HepG2 (cell line): ENCODE data around the gene ADAM15. TPM values are rescaled to one million over a fixed set of nuclear protein-coding genes. Genes with fewer than 3 reads are reported as not detected.

Experiments
- BCL6 ChIP-seq: IDR thresholded peaks from 2 replicates; pipeline ENCODE4 v1.6.1; 2016; ENCODE audit warnings: missing genetic modification reagents, missing compliant biosample characterization
- GTF3A ChIP-seq: sonication (generic); formaldehyde crosslinking; conservative IDR thresholded peaks from 2 replicates; pipeline ENCODE4 v1.4.0; 2020; ENCODE audit warnings: mild to moderate bottlenecking, missing genetic modification reagents
- HOXA3 ChIP-seq: sonication (generic); formaldehyde crosslinking; IDR thresholded peaks from 2 replicates; pipeline ENCODE4 v1.5.0; 2020; ENCODE audit warnings: missing genetic modification reagents
- HOXD1 ChIP-seq: sonication (generic); formaldehyde crosslinking; IDR thresholded peaks from 2 replicates; pipeline ENCODE4 v1.5.0; 2020; ENCODE audit warnings: missing genetic modification reagents
- PAWR ChIP-seq: sonication (generic); formaldehyde crosslinking; IDR thresholded peaks from 2 replicates; pipeline ENCODE4 v1.4.0; 2020; ENCODE audit warnings: missing genetic modification reagents, mild to moderate bottlenecking, borderline replicate concordance
- SAP130 ChIP-seq: IDR thresholded peaks from 2 replicates; pipeline ENCODE4 v1.6.1; 2016; ENCODE audit warnings: low read depth
- SMAD1 ChIP-seq: sonication (generic); formaldehyde crosslinking; IDR thresholded peaks from 2 replicates; pipeline ENCODE4 v1.4.0; 2020; ENCODE audit warnings: missing genetic modification reagents, low read depth, mild to moderate bottlenecking, borderline replicate concordance
- SMC3 ChIP-seq: IDR thresholded peaks from 2 replicates; pipeline ENCODE4 v1.6.1; 2011; ENCODE audit warnings: low read length, improper control_type of control experiment
- SOX5 ChIP-seq: IDR thresholded peaks from 2 replicates; pipeline ENCODE4 v1.6.1; 2016; ENCODE audit warnings: borderline replicate concordance
- YY1 ChIP-seq: IDR thresholded peaks from 2 replicates; pipeline ENCODE4 v1.6.1; 2011; ENCODE audit warnings: low read length, low read depth, moderate library complexity, mild to moderate bottlenecking; ENCODE audit not compliant: insufficient read depth, insufficient replicate concordance
- ZNF121 ChIP-seq: sonication (generic); formaldehyde crosslinking; IDR thresholded peaks from 2 replicates; pipeline ENCODE4 v1.5.0; 2020; ENCODE audit warnings: mild to moderate bottlenecking, missing genetic modification reagents
- ZNF136 ChIP-seq: sonication (generic); formaldehyde crosslinking; IDR thresholded peaks from 2 replicates; pipeline ENCODE4 v1.8.1; 2022; ENCODE audit warnings: low read depth, mild to moderate bottlenecking, moderate library complexity, missing genetic modification reagents
- ZNF34 ChIP-seq: sonication (generic); formaldehyde crosslinking; IDR thresholded peaks from 2 replicates; pipeline ENCODE4 v1.4.0; 2020; ENCODE audit warnings: mild to moderate bottlenecking, missing genetic modification reagents, borderline replicate concordance
- polyA plus RNA-seq, 8 experiments: library from polyadenylated mRNA; depleted of rRNA in 3 of 8; stranded (reverse) in 7 of 8; unstranded in 1 of 8; fragments of >200 nt; fragmentation: Illumina TruSeq in 4 of 8; extraction: Trizol in 4 of 8; gene quantifications; 2 replicates each; pipeline versions ENCODE4 v1.2.1 to v1.2.3, GENCODE V29; 2011 to 2016; ENCODE audit warnings: low read depth in 4 of 8, missing spikeins in 1 of 8, mixed read lengths in 1 of 8; ENCODE audit not compliant: insufficient read depth in 1 of 8
- total RNA-seq, 5 experiments: library from RNA; depleted of rRNA; stranded (reverse); fragments of >200 nt; fragmentation: Illumina TruSeq; extraction: Trizol; gene quantifications; 2 replicates each; pipeline ENCODE4 v1.2.3, GENCODE V29; 2016; ENCODE audit warnings: low read depth in 1 of 5
- TF ChIP-seq, protein P1 (sequence below): sonication (generic); formaldehyde crosslinking; IDR thresholded peaks from 2 replicates; pipeline ENCODE4 v1.4.0; 2020; ENCODE audit warnings: mild to moderate bottlenecking, missing genetic modification reagents
- TF ChIP-seq, protein P2 (sequence below): sonication (generic); formaldehyde crosslinking; IDR thresholded peaks from 2 replicates; pipeline ENCODE4 v1.5.0; 2020; ENCODE audit warnings: mild to moderate bottlenecking, missing genetic modification reagents, borderline replicate concordance
- TF ChIP-seq, protein P3 (sequence below): sonication (generic); formaldehyde crosslinking; IDR thresholded peaks from 2 replicates; pipeline ENCODE4 v1.8.0; 2022; ENCODE audit warnings: low read depth, missing genetic modification reagents

ADAM15 gene
- total and polyA plus RNA-seq, 2 of the 13 experiments (the other 11 are each of a cell fraction or from before 2014, with no cell fraction given): 17.9 to 25.6 TPM

DNA sequence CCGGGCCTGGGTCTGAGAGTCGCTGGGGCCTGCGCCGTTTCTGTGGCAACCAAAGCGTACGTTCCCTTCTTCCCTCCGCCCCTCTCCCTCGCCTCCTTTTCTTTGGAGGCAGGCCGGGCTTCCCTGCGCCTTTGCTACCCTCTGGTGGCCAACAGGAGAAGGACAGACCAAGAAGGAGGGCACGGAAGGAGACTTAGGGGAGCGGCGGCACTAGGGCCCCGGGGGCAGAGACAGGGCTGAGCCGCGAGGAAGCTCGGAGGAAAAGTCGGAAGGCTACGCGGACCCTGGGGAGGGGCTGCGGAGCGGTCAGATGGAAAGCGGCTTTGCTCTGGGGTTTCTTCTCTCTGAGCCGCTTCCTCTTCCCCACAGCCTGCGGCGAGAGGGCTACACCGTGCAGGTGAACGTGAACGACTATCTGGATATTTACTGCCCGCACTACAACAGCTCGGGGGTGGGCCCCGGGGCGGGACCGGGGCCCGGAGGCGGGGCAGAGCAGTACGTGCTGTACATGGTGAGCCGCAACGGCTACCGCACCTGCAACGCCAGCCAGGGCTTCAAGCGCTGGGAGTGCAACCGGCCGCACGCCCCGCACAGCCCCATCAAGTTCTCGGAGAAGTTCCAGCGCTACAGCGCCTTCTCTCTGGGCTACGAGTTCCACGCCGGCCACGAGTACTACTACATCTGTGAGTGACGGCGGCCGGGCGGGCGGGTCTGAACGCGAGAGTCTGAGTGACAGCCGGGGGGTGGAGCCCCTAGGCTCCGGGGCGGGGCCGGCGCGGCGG, 33.8 kb downstream of the ADAM15 start (continued):
- TF ChIP-seq, protein P1, sequence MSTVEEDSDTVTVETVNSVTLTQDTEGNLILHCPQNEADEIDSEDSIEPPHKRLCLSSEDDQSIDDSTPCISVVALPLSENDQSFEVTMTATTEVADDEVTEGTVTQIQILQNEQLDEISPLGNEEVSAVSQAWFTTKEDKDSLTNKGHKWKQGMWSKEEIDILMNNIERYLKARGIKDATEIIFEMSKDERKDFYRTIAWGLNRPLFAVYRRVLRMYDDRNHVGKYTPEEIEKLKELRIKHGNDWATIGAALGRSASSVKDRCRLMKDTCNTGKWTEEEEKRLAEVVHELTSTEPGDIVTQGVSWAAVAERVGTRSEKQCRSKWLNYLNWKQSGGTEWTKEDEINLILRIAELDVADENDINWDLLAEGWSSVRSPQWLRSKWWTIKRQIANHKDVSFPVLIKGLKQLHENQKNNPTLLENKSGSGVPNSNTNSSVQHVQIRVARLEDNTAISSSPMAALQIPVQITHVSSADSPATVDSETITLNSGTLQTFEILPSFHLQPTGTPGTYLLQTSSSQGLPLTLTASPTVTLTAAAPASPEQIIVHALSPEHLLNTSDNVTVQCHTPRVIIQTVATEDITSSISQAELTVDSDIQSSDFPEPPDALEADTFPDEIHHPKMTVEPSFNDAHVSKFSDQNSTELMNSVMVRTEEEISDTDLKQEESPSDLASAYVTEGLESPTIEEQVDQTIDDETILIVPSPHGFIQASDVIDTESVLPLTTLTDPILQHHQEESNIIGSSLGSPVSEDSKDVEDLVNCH (CRISPR knock-in tag): no peak
- peak; percentile 62; the same call in 1 of the 2 replicates for TF ChIP-seq HOXA3 (CRISPR knock-in tag)
- TF ChIP-seq ZNF34: no peak
- TF ChIP-seq, protein P2, sequence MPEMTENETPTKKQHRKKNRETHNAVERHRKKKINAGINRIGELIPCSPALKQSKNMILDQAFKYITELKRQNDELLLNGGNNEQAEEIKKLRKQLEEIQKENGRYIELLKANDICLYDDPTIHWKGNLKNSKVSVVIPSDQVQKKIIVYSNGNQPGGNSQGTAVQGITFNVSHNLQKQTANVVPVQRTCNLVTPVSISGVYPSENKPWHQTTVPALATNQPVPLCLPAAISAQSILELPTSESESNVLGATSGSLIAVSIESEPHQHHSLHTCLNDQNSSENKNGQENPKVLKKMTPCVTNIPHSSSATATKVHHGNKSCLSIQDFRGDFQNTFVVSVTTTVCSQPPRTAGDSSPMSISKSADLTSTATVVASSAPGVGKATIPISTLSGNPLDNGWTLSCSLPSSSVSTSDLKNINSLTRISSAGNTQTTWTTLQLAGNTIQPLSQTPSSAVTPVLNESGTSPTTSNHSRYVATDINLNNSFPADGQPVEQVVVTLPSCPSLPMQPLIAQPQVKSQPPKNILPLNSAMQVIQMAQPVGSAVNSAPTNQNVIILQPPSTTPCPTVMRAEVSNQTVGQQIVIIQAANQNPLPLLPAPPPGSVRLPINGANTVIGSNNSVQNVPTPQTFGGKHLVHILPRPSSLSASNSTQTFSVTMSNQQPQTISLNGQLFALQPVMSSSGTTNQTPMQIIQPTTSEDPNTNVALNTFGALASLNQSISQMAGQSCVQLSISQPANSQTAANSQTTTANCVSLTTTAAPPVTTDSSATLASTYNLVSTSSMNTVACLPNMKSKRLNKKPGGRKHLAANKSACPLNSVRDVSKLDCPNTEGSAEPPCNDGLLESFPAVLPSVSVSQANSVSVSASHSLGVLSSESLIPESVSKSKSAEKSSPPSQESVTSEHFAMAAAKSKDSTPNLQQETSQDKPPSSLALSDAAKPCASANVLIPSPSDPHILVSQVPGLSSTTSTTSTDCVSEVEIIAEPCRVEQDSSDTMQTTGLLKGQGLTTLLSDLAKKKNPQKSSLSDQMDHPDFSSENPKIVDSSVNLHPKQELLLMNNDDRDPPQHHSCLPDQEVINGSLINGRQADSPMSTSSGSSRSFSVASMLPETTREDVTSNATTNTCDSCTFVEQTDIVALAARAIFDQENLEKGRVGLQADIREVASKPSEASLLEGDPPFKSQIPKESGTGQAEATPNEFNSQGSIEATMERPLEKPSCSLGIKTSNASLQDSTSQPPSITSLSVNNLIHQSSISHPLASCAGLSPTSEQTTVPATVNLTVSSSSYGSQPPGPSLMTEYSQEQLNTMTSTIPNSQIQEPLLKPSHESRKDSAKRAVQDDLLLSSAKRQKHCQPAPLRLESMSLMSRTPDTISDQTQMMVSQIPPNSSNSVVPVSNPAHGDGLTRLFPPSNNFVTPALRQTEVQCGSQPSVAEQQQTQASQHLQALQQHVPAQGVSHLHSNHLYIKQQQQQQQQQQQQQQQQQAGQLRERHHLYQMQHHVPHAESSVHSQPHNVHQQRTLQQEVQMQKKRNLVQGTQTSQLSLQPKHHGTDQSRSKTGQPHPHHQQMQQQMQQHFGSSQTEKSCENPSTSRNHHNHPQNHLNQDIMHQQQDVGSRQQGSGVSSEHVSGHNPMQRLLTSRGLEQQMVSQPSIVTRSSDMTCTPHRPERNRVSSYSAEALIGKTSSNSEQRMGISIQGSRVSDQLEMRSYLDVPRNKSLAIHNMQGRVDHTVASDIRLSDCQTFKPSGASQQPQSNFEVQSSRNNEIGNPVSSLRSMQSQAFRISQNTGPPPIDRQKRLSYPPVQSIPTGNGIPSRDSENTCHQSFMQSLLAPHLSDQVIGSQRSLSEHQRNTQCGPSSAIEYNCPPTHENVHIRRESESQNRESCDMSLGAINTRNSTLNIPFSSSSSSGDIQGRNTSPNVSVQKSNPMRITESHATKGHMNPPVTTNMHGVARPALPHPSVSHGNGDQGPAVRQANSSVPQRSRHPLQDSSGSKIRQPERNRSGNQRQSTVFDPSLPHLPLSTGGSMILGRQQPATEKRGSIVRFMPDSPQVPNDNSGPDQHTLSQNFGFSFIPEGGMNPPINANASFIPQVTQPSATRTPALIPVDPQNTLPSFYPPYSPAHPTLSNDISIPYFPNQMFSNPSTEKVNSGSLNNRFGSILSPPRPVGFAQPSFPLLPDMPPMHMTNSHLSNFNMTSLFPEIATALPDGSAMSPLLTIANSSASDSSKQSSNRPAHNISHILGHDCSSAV (CRISPR knock-in tag): no peak
- peak; percentile 70 for TF ChIP-seq SMC3
- 0 out of 2 replicates have a peak, but pooled peaks have one; percentile 50 for TF ChIP-seq ZNF136 (CRISPR knock-in tag)
- TF ChIP-seq SOX5 (CRISPR knock-in tag): peak; percentile 55
- no peak for TF ChIP-seq ZNF121 (CRISPR knock-in tag)
- TF ChIP-seq PAWR (CRISPR knock-in tag): no peak
- TF ChIP-seq HOXD1 (CRISPR knock-in tag): no peak
- peak; percentile 92 for TF ChIP-seq SAP130 (CRISPR knock-in tag)
- no peak; the same call in 1 of the 2 replicates for TF ChIP-seq GTF3A (CRISPR knock-in tag)
- TF ChIP-seq, protein P3, sequence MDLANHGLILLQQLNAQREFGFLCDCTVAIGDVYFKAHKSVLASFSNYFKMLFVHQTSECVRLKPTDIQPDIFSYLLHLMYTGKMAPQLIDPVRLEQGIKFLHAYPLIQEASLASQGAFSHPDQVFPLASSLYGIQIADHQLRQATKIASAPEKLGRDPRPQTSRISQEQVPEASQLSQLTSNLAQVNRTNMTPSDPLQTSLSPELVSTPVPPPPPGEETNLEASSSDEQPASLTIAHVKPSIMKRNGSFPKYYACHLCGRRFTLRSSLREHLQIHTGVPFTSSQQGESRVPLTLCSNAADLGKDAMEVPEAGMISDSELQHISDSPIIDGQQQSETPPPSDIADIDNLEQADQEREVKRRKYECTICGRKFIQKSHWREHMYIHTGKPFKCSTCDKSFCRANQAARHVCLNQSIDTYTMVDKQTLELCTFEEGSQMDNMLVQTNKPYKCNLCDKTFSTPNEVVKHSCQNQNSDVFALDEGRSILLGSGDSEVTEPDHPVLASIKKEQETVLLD (CRISPR knock-in tag): no peak
- TF ChIP-seq BCL6 (CRISPR knock-in tag): peak; percentile 30; the same call in 1 of the 2 replicates
- TF ChIP-seq YY1: peak; percentile 55
- no peak for TF ChIP-seq SMAD1 (CRISPR knock-in tag)
